Hindlimb muscle (tissue), 1 donor: ENCODE results near the gene ITPA. TPM values are rescaled to one million over a fixed set of nuclear protein-coding genes. Genes with fewer than 3 reads are reported as not detected.
"Not testable (repeated sequence)": the region's sequence is repeated elsewhere in the genome, so short reads cannot be mapped to it uniquely, and the experiment has no call there.

ENCODE experiments used
- DNase-seq: peaks from one replicate; pipeline ENCODE4 v3.0.0-alpha.2; 2013
- polyA plus RNA-seq: library from polyadenylated mRNA; unstranded; fragments of 120-200 nt; gene quantifications from one replicate; pipeline ENCODE4 v1.2.1, GENCODE V29; 2013; ENCODE audit not compliant: insufficient read length

ITPA gene
- polyA plus RNA-seq, 1 donor: 43.3 TPM

GRCh38 chr20:3202965-3203314 is 6.4 kb upstream of the ITPA start:
- no peak for DNase-seq

- no peak for DNase-seq
These were observed 5.8 kb upstream of the ITPA start for GRCh38 chr20:3203315-3204123.

DNA sequence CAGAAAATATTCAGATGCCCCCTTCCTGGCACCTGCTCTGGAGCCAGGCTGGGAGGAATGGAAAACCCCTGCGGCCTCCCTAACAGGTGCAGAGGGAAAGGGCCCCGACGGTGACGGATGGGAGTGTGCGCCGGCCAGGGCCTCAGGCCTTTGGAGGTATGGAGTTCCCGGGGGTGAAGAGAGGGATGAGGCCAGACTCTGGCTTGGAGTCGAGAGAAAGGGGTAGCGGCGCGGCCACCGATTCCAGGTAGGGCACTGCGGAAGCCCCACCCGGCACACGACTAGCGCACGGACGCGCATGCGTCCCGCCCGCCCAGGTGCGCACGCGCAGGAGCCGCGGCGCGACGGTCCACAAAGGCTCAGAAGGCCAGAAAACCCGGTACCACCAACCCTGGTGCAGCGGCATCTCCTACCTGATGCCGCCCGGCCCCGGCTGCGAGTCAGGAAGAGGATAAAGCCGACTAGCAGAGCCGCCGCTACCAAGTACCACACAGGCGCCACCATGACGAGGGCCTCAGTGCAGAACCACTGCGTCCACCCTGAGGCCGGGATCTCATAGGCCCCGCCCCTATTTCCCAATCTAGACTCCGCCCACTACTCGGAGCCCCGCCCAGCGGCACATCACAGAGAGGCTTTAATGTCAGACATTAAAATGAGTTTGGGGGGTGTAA is 5.0 kb upstream of the ITPA start, which contains the start of gene DDRGK1:
Gene DDRGK1 (minus strand): TSS at position 559 of the 671 bp plus-strand sequence. CDS start 55 bp downstream, at position 504.
- DNase-seq: peak; percentile 89

DNA sequence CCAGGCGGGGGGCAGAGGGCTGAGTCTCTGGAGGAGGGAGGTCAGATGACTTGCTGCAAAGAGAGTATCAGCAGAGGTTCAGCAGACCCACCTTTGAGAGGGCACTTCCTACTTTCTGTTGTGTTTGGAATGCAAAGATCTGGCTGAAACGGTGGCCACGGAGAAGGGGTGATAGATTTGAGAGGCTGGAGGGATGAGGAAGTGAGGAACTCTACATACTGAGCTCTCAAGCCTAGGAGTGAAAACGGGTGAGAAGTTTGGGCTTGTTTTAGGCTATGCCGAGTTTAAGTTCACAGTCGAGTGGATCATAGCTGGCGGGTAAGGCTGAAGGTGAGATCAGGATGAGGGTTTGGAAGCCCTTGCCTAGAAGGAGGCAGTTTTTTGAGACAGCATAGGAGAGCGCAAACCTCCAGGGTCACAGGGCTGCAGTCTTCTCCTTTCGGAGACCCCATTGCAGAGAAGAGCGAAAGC is 477 bp upstream of the ITPA start:
- no peak for DNase-seq

DNA sequence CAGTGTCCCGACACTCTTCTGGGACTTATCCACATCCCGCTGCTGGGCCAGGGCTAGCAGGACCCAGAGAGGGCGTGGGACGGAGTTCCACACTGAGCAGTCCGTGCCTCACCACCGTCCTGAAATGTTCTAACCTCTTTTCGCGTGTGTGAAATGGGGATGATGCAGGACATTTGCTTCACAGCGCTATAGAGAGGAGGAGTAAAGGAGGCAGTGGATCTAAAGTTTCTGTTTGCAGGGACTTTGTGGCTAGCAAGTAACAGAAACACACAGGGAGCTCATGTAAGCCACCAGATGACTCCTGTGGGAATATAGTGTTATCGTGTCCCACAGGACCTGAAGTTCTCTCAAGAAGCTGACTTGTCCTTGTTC is 634 bp downstream of the ITPA start:
- no peak for DNase-seq

GRCh38 chr20:3210346-3210745 is 1.0 kb downstream of the ITPA start:
- no peak for DNase-seq

DNA sequence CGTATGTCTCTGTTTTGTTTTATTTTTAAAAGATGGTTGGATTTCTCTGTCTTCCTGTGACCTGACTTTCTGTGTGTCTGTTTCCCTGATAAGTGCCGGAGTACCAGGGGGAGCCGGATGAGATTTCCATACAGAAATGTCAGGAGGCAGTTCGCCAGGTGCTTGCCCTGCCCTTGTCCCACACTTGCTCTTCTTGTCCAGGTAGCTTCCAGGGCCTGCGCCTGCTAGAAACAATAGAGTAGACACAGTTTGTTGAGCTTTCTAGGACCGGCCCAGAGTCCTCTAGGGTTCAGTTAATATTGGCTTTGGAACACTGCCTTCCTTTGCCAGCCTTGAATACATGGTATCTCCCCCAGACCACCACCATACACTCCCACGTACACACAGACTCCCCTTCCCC is 3.9 kb downstream of the ITPA start:
- DNase-seq: no peak

DNA sequence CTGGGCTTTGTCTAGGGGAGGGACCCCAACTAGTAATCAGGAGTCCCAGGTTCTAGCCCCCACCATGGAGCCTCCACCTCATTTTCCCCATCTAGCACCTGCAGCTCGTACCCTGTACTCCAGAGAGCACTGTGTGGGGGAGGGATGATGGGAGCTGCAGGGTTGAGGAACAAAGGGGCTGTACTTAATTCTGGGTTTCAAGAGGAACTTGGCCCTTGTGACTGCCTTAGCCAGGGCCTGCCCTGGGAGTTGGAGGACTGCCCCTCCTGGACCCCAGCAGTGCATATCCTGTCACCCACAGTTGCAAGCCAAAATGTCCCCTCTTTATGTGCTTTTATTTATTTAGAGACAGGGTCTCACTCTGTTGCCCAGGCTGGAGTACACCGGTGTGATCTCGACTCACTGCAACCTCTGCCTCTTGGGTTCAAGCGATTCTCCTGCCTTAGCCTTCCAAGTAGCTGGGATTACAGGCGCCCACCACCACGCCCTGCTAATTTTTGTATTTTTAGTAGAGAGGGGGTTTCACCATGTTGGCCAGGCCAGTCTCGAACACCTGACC is 6.1 kb downstream of the ITPA start:
- not testable (repeated sequence) for DNase-seq

DNA sequence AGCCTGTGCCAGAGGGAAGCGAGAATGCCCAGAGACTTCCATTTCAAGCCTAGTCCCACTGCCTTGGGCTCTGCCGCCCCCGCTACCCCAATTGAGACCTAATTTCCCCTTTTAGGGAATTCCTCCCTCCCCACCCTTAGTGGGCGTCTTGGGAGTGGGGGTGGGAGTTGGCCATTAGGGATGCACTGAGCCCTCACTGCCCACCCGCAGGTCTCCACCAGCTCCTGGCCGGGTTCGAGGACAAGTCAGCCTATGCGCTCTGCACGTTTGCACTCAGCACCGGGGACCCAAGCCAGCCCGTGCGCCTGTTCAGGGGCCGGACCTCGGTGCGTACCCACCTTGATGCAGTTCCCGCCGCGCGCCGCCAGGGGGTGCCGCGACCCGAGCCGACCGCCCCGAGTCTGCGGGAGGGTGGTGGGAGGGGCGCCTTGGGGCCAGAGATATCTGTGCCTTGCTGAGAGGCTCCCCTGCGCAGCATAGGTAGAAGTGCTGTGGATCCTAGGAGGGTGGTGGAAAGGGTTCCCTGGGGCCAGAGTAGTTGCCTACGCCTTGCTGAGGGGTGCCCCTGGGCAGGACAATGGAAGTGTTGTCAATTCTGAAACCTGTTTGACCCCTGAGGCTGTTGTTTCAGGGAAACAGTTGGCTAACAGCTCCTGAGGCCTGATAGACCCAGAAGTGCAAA is 9.2 kb downstream of the ITPA start:
- no peak for DNase-seq

DNA sequence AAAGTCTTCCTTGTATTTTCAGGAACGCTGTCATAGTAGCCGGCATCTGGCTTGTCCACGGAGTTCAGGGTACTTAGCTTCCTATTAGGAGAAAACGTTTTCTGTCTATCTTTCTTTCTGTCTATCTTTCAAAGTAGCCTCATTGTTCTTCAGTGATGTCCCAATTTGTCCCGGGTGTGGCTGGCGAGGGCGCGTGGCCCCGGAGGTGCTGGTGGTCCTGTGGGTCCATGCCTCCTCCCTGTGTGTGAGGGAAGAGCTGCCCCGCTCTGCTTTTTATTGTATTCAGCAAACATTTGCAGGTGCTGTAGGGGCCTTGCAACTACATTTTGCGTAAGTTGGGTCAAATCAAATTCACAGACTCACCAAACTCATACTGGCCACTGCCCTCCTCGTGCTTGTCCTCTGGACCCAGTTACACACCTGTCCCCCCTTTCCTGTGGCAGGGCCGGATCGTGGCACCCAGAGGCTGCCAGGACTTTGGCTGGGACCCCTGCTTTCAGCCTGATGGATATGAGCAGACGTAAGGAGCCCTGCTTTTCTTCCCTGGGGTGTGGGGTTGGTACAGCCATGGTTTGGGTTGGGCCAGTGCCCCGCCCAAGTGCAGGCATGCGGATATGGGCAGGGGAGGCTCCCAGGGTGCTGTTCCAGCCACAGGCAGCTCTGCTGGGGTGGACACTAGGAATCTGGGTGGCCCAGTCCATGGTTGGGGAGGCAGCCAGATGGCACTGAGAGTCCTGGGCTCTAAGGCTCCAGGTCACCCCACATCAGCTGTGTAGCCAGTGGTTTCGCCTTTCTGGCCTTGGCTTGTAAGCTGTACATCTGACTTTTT is 12.3 kb downstream of the ITPA start:
- no peak for DNase-seq

DNA sequence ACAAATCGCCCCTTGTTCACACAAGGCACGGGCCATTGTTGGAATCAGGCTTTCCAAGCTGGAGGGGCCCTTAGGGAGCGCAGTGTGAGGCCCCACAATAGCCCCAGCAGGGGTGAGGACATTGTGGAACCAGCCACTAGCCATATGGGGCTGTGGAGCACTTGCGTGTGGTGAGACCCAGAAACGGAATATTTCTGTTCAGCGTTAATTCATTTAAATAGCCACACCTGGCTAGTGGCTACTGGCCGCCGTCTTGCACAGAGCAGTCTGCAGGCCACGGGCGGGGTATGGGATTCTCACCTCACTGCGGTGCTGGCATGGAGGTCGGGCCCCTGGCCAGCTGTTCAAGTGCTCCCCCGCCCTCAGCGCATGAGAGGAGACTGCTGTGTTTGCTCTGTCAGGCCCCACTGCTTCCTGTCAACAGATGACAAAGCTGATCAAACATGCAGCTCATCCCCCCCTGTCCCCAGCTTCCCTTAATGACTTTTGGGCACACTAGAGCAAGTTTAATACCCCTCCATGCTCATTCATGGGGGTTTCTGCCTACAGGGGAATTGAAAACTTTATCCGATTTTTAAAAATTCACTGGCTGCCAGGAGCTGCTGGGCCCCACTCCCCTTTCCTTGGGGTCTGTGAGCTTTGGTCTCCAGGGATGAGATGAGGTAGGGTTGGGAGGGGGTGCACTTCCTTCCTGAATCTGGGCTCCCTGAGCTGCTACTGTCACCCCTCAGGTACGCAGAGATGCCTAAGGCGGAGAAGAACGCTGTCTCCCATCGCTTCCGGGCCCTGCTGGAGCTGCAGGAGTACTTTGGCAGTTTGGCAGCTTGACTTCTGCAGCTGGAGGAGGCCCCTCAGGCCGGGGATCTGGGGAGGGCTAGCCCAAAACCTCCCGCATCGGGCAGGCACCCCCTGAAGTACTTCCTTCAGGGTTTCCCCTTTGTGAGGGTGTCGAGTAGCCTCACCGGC is 13.6 kb downstream of the ITPA start:
- DNase-seq: no peak

- DNase-seq: no peak
These were observed 14.3 kb downstream of the ITPA start for GRCh38 chr20:3223651-3223993.

GRCh38 chr20:3223994-3224680 is 14.8 kb downstream of the ITPA start:
- DNase-seq: no peak

DNA sequence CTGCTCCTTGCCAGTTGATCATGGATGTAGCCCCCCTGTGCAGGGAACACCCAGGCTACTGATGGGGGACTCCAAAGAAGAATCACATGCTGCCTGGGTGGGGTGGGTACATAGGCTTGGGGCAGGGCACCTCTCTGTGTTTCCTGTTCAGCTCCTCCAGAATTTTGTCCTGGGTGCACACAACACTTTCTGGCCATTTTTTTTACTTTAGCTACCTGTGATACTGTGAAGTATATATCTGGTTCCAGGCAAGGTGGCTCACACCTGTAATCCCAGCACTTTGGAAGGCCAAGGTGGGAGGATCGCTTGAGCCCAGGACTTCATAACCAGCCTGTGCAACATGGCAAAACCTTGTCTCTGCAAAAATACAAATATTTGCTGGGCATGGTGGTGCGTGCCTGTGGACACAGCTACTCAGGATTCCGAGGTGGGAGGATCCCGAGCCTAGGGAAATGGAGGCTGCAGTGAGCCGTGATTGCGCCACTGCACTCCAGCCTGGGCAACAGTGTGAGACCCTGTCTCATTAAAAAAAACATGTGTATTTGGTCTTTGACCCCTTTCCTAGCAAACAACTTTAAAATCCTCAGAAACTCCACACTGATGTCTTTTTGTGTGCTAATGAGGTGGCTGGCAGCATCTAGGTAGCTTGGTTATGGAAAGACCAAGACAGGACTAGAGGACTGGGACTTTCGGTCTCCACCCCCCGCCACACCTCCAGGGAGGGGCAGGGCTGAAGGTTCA is 15.6 kb downstream of the ITPA start:
- DNase-seq: no peak

- no peak for DNase-seq
These were observed 16.8 kb downstream of the ITPA start for GRCh38 chr20:3226093-3226492.

GRCh38 chr20:3226864-3227263 is 17.6 kb downstream of the ITPA start:
- no peak for DNase-seq

DNA sequence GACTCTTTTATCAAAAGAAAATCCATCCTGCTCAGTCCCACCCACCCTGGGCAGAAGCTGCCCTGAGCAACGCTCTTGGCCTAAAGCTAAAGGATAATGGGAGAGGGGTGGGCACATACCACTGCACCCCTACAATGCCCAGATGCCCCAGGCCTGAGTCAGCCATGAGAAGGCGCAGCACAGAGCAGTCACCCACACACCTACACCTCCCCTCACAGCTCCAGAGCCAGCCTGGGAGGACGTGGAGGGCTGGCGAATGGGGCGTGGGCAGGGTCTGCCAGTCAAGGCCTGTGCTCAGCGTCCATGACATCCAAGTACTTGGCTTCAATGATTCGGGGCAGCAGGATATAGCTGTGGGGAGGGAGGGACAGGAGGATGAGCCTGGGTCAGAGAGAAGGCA is 18.2 kb downstream of the ITPA start:
- no peak for DNase-seq

GRCh38 chr20:3227936-3228749 is 18.8 kb downstream of the ITPA start:
- no peak for DNase-seq

DNA sequence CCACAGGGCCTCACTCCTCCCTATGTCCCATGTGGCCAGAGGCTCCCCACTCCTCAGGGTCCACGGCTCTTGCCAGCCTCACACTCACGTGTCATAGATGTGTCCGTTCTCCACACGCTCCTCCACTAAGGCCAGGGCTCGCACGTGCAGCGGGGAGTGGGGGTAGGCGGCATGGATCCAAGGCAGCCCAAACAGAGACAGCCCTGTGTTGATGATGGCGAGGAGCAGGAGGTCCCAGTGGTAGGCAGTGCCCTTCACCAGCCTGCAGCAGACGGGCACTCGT is 19.4 kb downstream of the ITPA start:
- no peak for DNase-seq
